Heart right ventricle (tissue), 16 donors: ENCODE results near the gene LUC7L2. TPM values are rescaled to one million over a fixed set of nuclear protein-coding genes. Genes with fewer than 3 reads are reported as not detected.

Experiments used
- ATAC-seq, 8 donors: fragments of 200-7000 bp; cut with Tn5 transposase; one replicate each; pipeline ENCODE4 v1.9.1; 2020; ENCODE audit warnings: mild to moderate bottlenecking in 8 of 8, moderate library complexity in 8 of 8, moderate number of reproducible peaks in 1 of 8
- DNase-seq, 2 donors: peaks; one replicate each; pipeline ENCODE4 v3.0.0-alpha.2; 2020
- H3K27ac ChIP-seq, 10 donors: fragments of 200-600 bp; sonication (generic) in 2 of 10; one replicate each; pipeline versions ENCODE4 v1.5.0 to v1.8.0; 2020 to 2022; ENCODE audit warnings: mild to moderate bottlenecking in 3 of 10
- H3K27me3 ChIP-seq, 7 donors: fragments of 200-600 bp; one replicate each; pipeline ENCODE4 v1.8.0; 2021 to 2022; ENCODE audit warnings: mild to moderate bottlenecking in 2 of 7
- H3K36me3 ChIP-seq, 9 donors: fragments of 200-600 bp; sonication (generic) in 1 of 9; one replicate each; pipeline versions ENCODE4 v1.5.0 to v1.8.0; 2020 to 2022; ENCODE audit warnings: mild to moderate bottlenecking in 2 of 9
- H3K4me1 ChIP-seq, 9 donors: fragments of 200-600 bp; sonication (generic) in 1 of 9; one replicate each; pipeline versions ENCODE4 v1.5.0 to v1.8.0; 2020 to 2022; ENCODE audit warnings: mild to moderate bottlenecking in 4 of 9
- H3K4me3 ChIP-seq, 10 donors: fragments of 200-600 bp; sonication (generic) in 2 of 10; one replicate each; pipeline versions ENCODE4 v1.5.0 to v1.8.0; 2020 to 2022; ENCODE audit warnings: mild to moderate bottlenecking in 7 of 10, moderate library complexity in 2 of 10
- H3K9me3 ChIP-seq, 11 donors: fragments of 200-600 bp in 10 of 11; sonication (generic) in 2 of 11; one replicate each; pipeline versions ENCODE4 v1.5.0 to v1.8.0; 2013 to 2022; ENCODE audit warnings: mild to moderate bottlenecking in 2 of 11, control low read depth in 1 of 11, moderate library complexity in 1 of 11
- CTCF ChIP-seq, 9 donors: fragments of 200-600 bp; sonication (generic) in 2 of 9; IDR thresholded peaks; one replicate each; pipeline versions ENCODE4 v1.5.0 to v1.8.0; 2021 to 2022; ENCODE audit warnings: antibody characterized with exemption in 9 of 9, mild to moderate bottlenecking in 5 of 9, moderate library complexity in 1 of 9
- WGBS, 2 donors: extraction: QIAGEN DNeasy Blood & Tissue Kit; methylation state at CpG; one replicate each; pipeline ENCODE4 v1.1.7; 2013; ENCODE audit warnings: inconsistent platforms in 1 of 2; 5-methylcytosine and 5-hydroxymethylcytosine counted together
- intact Hi-C, 10 donors: fragments of 100-400 bp; cut with DNase I; formaldehyde crosslinking; loops; one replicate each; pipeline versions ENCODE4 v1.11.1 to v1.14.2; 2022
- polyA plus RNA-seq, 2 donors: library from polyadenylated mRNA; stranded (reverse); fragments of 200-250 nt; gene quantifications; one replicate each; pipeline ENCODE4 v1.2.3, GENCODE V29; 2013
- total RNA-seq, 10 donors: library from RNA; stranded (reverse); fragmentation: NEBNext Ultra II Directional in 3 of 10; extraction: Animal tissue kit (Norgen Biotek cat#: 25700) in 3 of 10; gene quantifications; one replicate each; pipeline versions ENCODE4 v1.2.1 to v1.2.4, GENCODE V29; 2021 to 2023
- donor health status: Arrhythmogenic right ventricular cardiomyopathy.
- donor health status: ischemic (EF 13 %, LVEDD 7.1; RV severe dilation, severe dysfunction).
- donor health status: healthy with polysubstance abuse.
- donor health status: DM: no; HTN: yes; CAD: no.
- donor health status: DM: no; HTN: no; CAD: no.
- donor health status: ischemic (EF 25% LVEDD 6.9; RV normal size, moderate dysfunction).
- donor health status: ischemic (EF 25% LVEDD 5.7; RV mildly dilated, moderate dysfunction).
- donor health status: healthy.
- donor health status: DM: yes; HTN: yes; CAD: no.
- donor health status: Ischemic cardiomyopathy.
- donor health status: ischemic (EF 35%, LVEDD 5.7; RV mildly dilated, moderate dysfunction).
- donor health status: nonischemic (EF 11% LVEDD 7.7; RV severe dilation, severe dysfunction).
- donor health status: DM: yes; HTN: yes; CAD: no.
- donor health status: PGD.
- donor health status: ischemic (EF 29% LVEDD 5.4; RV normal size, mild dysfunction).
- donor health status: nonischemic (EF 23%, LVEDD 6.1; RV moderate dilation, normal function).

LUC7L2 gene
- total and polyA plus RNA-seq, 12 donors, result 26.6 to 52.7 (median 47.8) TPM

GRCh38 chr7:139367438-139368155 is 7.9 kb downstream of the LUC7L2 start:
- no peak for TF ChIP-seq CTCF (IDR thresholded peaks at IDR 0.05)
- WGBS, 2 donors, result 44 to 56% methylated on average over 6 of the region's 6 CpGs
- peak in 5 of 8 donors; percentile 29 to 65 (median 55) for ATAC-seq
- H3K4me1 ChIP-seq, result peaks cover 0 to 99% (median 73%) of the 10 kb centered on the region in 9 donors
- H3K36me3 ChIP-seq, result peaks cover 0 to 56% (median 0%) of the 10 kb centered on the region in 9 donors
- intact Hi-C loops, result no loop called here
- no peaks in the 10 kb centered on the region for H3K27me3 ChIP-seq
- no peak overlapping the region for H3K4me3 ChIP-seq
- no peak for DNase-seq
- H3K9me3 ChIP-seq, result no peaks in the 10 kb centered on the region
- peak overlapping the region in 3 of 10 donors; percentile 2 to 43 (median 25) for H3K27ac ChIP-seq

GRCh38 chr7:139370301-139370942 is 10.7 kb downstream of the LUC7L2 start:
- no peak for ATAC-seq
- no peak for TF ChIP-seq CTCF (IDR thresholded peaks at IDR 0.05)
- Histone ChIP-seq H3K9me3 (no peaks in the 10 kb centered on the region), H3K27ac (no peak overlapping the region), H3K4me3 (no peak overlapping the region), H3K36me3 (peaks cover 0 to 39% (median 0%) of the 10 kb centered on the region in 9 donors), H3K27me3 (no peaks in the 10 kb centered on the region), H3K4me1 (peaks cover 0 to 99% (median 74%) of the 10 kb centered on the region in 9 donors)
- whole genome bisulfite sequencing, 2 donors, result 73 to 75% methylated on average over 5 of the region's 5 CpGs
- DNase-seq, result no peak
- intact Hi-C loops, result no loop called here

GRCh38 chr7:139370943-139371313 is 11.2 kb downstream of the LUC7L2 start:
- no peak for TF ChIP-seq CTCF (IDR thresholded peaks at IDR 0.05)
- no peaks in the 10 kb centered on the region for H3K27me3 ChIP-seq
- no peak overlapping the region for H3K4me3 ChIP-seq
- no peak overlapping the region for H3K27ac ChIP-seq
- DNase-seq, result no peak
- no peaks in the 10 kb centered on the region for H3K9me3 ChIP-seq
- peaks cover 0 to 39% (median 0%) of the 10 kb centered on the region in 9 donors for H3K36me3 ChIP-seq
- 78 to 90% methylated on average over 1 of the region's 1 CpG for WGBS, 2 donors
- ATAC-seq, result no peak
- peaks cover 0 to 99% (median 73%) of the 10 kb centered on the region in 9 donors for H3K4me1 ChIP-seq
- intact Hi-C loops, result no loop called here

GRCh38 chr7:139374246-139374645 is 14.6 kb downstream of the LUC7L2 start:
- WGBS, 2 donors, result 81 to 84% methylated on average over 6 of the region's 6 CpGs
- intact Hi-C loops, result no loop called here
- peaks cover 0 to 50% (median 18%) of the 10 kb centered on the region in 9 donors for H3K36me3 ChIP-seq
- ATAC-seq, result no peak
- DNase-seq, result no peak
- H3K4me1 ChIP-seq, result peaks cover 0 to 73% (median 50%) of the 10 kb centered on the region in 9 donors
- no peak for TF ChIP-seq CTCF (IDR thresholded peaks at IDR 0.05)
- H3K9me3 ChIP-seq, result no peaks in the 10 kb centered on the region
- H3K4me3 ChIP-seq, result no peak overlapping the region
- no peak overlapping the region for H3K27ac ChIP-seq
- H3K27me3 ChIP-seq, result no peaks in the 10 kb centered on the region
